H1 (cell line): ENCODE data around the gene RIN3.

Source experiments
- CHD2 ChIP-seq: IDR thresholded peaks from 2 replicates; pipeline ENCODE4 v1.6.1; 2012; ENCODE audit warnings: low read length, improper control_type of control experiment
- CTCF ChIP-seq, 3 experiments: IDR thresholded peaks; 1 replicate in 2 of 3; 2 replicates in 1 of 3; pipeline versions ENCODE4 v1.5.1 to v1.6.1; 2011; ENCODE audit warnings: low read length in 3 of 3, mild to moderate bottlenecking in 3 of 3, inconsistent platforms in 2 of 3, low read depth in 1 of 3, moderate library complexity in 1 of 3; ENCODE audit not compliant: insufficient read depth in 1 of 3; ENCODE audit errors: control extremely low read depth in 1 of 3
- EZH2 ChIP-seq: fragments of 200-600 bp; sonication (generic); IDR thresholded peaks from 2 replicates; pipeline ENCODE4 v1.7.1; 2012; ENCODE audit warnings: low read depth, mild to moderate bottlenecking, moderate library complexity, low read length, inconsistent platforms; ENCODE audit not compliant: severe bottlenecking
- GABPA ChIP-seq: IDR thresholded peaks from 2 replicates; pipeline ENCODE4 v1.6.1; 2011; ENCODE audit warnings: mild to moderate bottlenecking, low read length, moderate library complexity, borderline replicate concordance; ENCODE audit not compliant: insufficient read depth
- GTF2F1 ChIP-seq: IDR thresholded peaks from 2 replicates; pipeline ENCODE4 v1.6.1; 2012; ENCODE audit warnings: low read depth, low read length, improper control_type of control experiment, borderline replicate concordance
- POLR2A ChIP-seq, 2 experiments: IDR thresholded peaks; 1 replicate in 1 of 2; 2 replicates in 1 of 2; pipeline ENCODE4 v1.6.1; 2011; ENCODE audit warnings: low read depth in 2 of 2, low read length in 2 of 2, mild to moderate bottlenecking in 2 of 2; ENCODE audit errors: control extremely low read depth in 1 of 2
- SIN3A ChIP-seq, 2 experiments: IDR thresholded peaks in 1 of 2; conservative IDR thresholded peaks in 1 of 2; 2 replicates each; pipeline ENCODE4 v1.6.1; 2011 to 2012; ENCODE audit warnings: low read length in 2 of 2, improper control_type of control experiment in 1 of 2, low read depth in 1 of 2, mild to moderate bottlenecking in 1 of 2
- TAF1 ChIP-seq: IDR thresholded peaks from 2 replicates; pipeline ENCODE4 v1.6.1; 2011; ENCODE audit warnings: mild to moderate bottlenecking, low read depth, low read length
- TBP ChIP-seq: IDR thresholded peaks from 2 replicates; pipeline ENCODE4 v1.6.1; 2011; ENCODE audit warnings: low read depth, low read length, improper control_type of control experiment
- USF2 ChIP-seq: IDR thresholded peaks from 2 replicates; pipeline ENCODE4 v1.6.1; 2011; ENCODE audit warnings: low read length, improper control_type of control experiment

- TF ChIP-seq CTCF (IDR thresholded peaks at IDR 0.05; ENCODE audit: control extremely low read depth in 1 of 3, insufficient read depth in 1 of 3, low read depth in 1 of 3, low read length in 3 of 3) (no peak), TBP (no peak), CHD2 (no peak), GABPA (no peak), POLR2A (IDR thresholded peaks at IDR 0.05; ENCODE audit: control extremely low read depth in 1 of 2, low read depth in 2 of 2, low read length in 2 of 2) (no peak), EZH2 (no peak), TAF1 (no peak), GTF2F1 (no peak), SIN3A (conservative IDR thresholded peaks at IDR 0.05 in 1 of 2, IDR thresholded peaks at IDR 0.05 in 1 of 2; ENCODE audit: low read depth in 1 of 2, low read length in 2 of 2) (no peak), USF2 (no peak)
These were observed 165.7 kb downstream of the RIN3 start for GRCh38 chr14:92679246-92679645.
